Keratinocyte (primary cell): ENCODE measurements around the gene TAMALIN. TPM values are rescaled to one million over a fixed set of nuclear protein-coding genes. Genes with fewer than 3 reads are reported as not detected.
A peak's percentile ranks its signal among the peaks of the same experiment; 100 is the strongest.

Source experiments
- DNase-seq: peaks from one replicate; pipeline ENCODE4 v3.0.0-alpha.2; 2011; ENCODE audit warnings: low read depth, missing footprints, low spot score
- FAIRE-seq: peaks from 2 replicates; lab custom pipeline; 2011; peaks lifted over from hg19 to GRCh38; lab: Jason Lieb, UNC
- H2AFZ ChIP-seq: 2 replicates; pipeline ENCODE4 v1.6.0; 2012; ENCODE audit warnings: low read length, control low read depth, inconsistent platforms; ENCODE audit not compliant: control insufficient read depth
- H3K27ac ChIP-seq: 2 replicates; pipeline ENCODE4 v1.5.1; 2011; ENCODE audit warnings: low read length; ENCODE audit not compliant: control insufficient read depth, insufficient read depth
- H3K27me3 ChIP-seq: 3 replicates; pipeline ENCODE4 v1.6.0; 2011; ENCODE audit warnings: low read length; ENCODE audit not compliant: control insufficient read depth, insufficient read depth; ENCODE audit errors: extremely low read depth
- H3K36me3 ChIP-seq, 2 experiments: 2 replicates in 1 of 2; 3 replicates in 1 of 2; pipeline ENCODE4 v1.5.1; 2011; ENCODE audit warnings: low read length in 2 of 2, mild to moderate bottlenecking in 1 of 2; ENCODE audit not compliant: control insufficient read depth in 2 of 2, insufficient read depth in 2 of 2; ENCODE audit errors: extremely low read depth in 1 of 2
- H3K4me1 ChIP-seq: 3 replicates; pipeline ENCODE4 v1.5.1; 2011; ENCODE audit warnings: low read length; ENCODE audit not compliant: control insufficient read depth, insufficient read depth; ENCODE audit errors: extremely low read depth
- H3K4me2 ChIP-seq: 3 replicates; pipeline ENCODE4 v1.6.0; 2011; ENCODE audit warnings: low read depth, low read length; ENCODE audit not compliant: control insufficient read depth, insufficient read depth; ENCODE audit errors: extremely low read depth
- H3K4me3 ChIP-seq, 3 experiments: fragments of 200-600 bp in 1 of 3; sonication (generic) in 1 of 3; 2 replicates in 2 of 3; 3 replicates in 1 of 3; pipeline ENCODE4 v1.5.1; 2011 to 2016; ENCODE audit warnings: low read length in 3 of 3, mild to moderate bottlenecking in 3 of 3, control low read depth in 2 of 3, inconsistent platforms in 1 of 3, low read depth in 1 of 3, mixed read lengths in 1 of 3, mixed run types in 1 of 3, moderate library complexity in 1 of 3; ENCODE audit not compliant: control insufficient read depth in 2 of 3, insufficient read depth in 2 of 3; ENCODE audit errors: extremely low read depth in 1 of 3
- H3K79me2 ChIP-seq: 2 replicates; pipeline ENCODE4 v1.6.0; 2012; ENCODE audit warnings: low read length; ENCODE audit not compliant: control insufficient read depth, insufficient read depth
- H3K9ac ChIP-seq: 3 replicates; pipeline ENCODE4 v1.6.0; 2011; ENCODE audit warnings: low read length; ENCODE audit not compliant: control insufficient read depth, insufficient read depth; ENCODE audit errors: extremely low read depth
- H3K9me1 ChIP-seq: 3 replicates; pipeline ENCODE4 v1.6.0; 2011; ENCODE audit warnings: low read length; ENCODE audit not compliant: control insufficient read depth, insufficient read depth; ENCODE audit errors: extremely low read depth
- H3K9me3 ChIP-seq: 2 replicates; pipeline ENCODE4 v1.5.1; 2012; ENCODE audit warnings: low read depth, low read length; ENCODE audit not compliant: control insufficient read depth
- H4K20me1 ChIP-seq: 3 replicates; pipeline ENCODE4 v1.6.0; 2011; ENCODE audit warnings: low read length; ENCODE audit not compliant: control insufficient read depth, insufficient read depth; ENCODE audit errors: extremely low read depth
- EZH2 ChIP-seq: IDR thresholded peaks from one replicate; pipeline ENCODE4 v1.6.1; 2012; ENCODE audit warnings: inconsistent platforms, mild to moderate bottlenecking, low read length, moderate library complexity
- dilution Hi-C: fragments of 300-500 bp; cut with MboI; formaldehyde crosslinking; loops from one replicate; pipeline ENCODE4 v1.7.0; 2020; ENCODE audit warnings: low sequenced_read_pairs; ENCODE audit not compliant: extremely low pct_ligation_motif_present
- polyA plus RNA-seq, 5 experiments: library from polyadenylated mRNA; depleted of rRNA in 3 of 5; stranded (reverse) in 3 of 5; stranded (forward) in 1 of 5; unstranded in 1 of 5; fragments of >200 nt; gene quantifications; 1 replicate in 1 of 5; 2 replicates in 3 of 5; 3 replicates in 1 of 5; pipeline versions ENCODE4 v1.2.1 to v1.2.3, GENCODE V29; 2011 to 2012; ENCODE audit warnings: missing spikeins in 2 of 5, low read depth in 1 of 5, low replicate concordance in 1 of 5
- TF ChIP-seq, protein P1 (sequence below), 3 experiments: IDR thresholded peaks in 1 of 3; conservative IDR thresholded peaks in 1 of 3; optimal IDR thresholded peaks in 1 of 3; 2 replicates in 2 of 3; 3 replicates in 1 of 3; pipeline versions ENCODE3 to v1.5.1; 2011; ENCODE audit warnings: low read length in 3 of 3, mild to moderate bottlenecking in 3 of 3, moderate library complexity in 2 of 3, control low read depth in 1 of 3, inconsistent platforms in 1 of 3; ENCODE audit not compliant: insufficient read depth in 2 of 3; ENCODE audit errors: extremely low read depth in 1 of 3

The TAMALIN gene
- polyA plus RNA-seq, 1 donor (not counting 4 experiments of a cell fraction or from before 2014, with no cell fraction given): 0.54 TPM

DNA sequence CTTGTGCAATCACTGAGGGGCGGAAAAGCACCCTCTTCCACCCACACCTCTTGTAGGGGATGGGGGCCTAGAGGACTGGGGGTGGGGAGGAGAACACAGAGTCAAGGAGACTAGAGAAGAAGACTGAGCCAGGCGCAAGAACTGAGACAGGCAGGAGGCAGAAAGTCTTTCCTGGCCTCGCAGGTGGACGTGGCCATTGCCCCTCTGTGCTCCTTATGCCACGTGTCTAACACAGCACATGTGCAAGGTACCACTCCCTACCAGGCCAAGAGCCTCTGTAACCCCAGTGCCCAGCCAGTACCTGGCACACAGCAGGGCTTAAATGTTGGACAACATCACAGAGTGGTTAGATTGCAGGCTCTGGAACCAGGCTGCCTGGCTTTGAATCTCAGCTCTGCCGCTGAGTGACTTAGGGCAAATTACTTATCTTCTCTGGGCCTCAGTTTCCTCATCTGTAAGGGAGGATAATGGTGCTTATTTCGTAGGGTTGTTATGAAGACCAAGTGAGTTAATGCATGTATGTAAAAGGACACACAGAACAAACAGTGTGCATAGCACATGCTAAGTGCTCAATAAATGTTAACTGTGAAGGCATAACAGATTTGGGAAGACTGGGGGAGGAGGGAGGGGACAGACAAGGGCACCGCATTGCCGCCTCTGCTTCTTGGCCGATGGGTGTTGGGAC, 1.4 kb upstream of the TAMALIN start:
- peaks cover 3% of the 10 kb centered on the region for H3K9me1 ChIP-seq
- H3K9ac ChIP-seq: no peak overlapping the region
- FAIRE-seq: no peak
- no peaks in the 10 kb centered on the region for H3K36me3 ChIP-seq
- DNase-seq: no peak
- H3K27me3 ChIP-seq: peaks cover 28% of the 10 kb centered on the region
- H4K20me1 ChIP-seq: peaks cover 7% of the 10 kb centered on the region
- H2AFZ ChIP-seq: no peak overlapping the region
- dilution Hi-C loops: no loop called here
- no peak overlapping the region for H3K4me2 ChIP-seq
- H3K4me3 ChIP-seq: no peak overlapping the region
- no peak overlapping the region for H3K27ac ChIP-seq
- TF ChIP-seq EZH2: peak; percentile 2
- TF ChIP-seq, protein P1, sequence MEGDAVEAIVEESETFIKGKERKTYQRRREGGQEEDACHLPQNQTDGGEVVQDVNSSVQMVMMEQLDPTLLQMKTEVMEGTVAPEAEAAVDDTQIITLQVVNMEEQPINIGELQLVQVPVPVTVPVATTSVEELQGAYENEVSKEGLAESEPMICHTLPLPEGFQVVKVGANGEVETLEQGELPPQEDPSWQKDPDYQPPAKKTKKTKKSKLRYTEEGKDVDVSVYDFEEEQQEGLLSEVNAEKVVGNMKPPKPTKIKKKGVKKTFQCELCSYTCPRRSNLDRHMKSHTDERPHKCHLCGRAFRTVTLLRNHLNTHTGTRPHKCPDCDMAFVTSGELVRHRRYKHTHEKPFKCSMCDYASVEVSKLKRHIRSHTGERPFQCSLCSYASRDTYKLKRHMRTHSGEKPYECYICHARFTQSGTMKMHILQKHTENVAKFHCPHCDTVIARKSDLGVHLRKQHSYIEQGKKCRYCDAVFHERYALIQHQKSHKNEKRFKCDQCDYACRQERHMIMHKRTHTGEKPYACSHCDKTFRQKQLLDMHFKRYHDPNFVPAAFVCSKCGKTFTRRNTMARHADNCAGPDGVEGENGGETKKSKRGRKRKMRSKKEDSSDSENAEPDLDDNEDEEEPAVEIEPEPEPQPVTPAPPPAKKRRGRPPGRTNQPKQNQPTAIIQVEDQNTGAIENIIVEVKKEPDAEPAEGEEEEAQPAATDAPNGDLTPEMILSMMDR (optimal IDR thresholded peaks at IDR 0.05 in 1 of 3, IDR thresholded peaks at IDR 0.05 in 1 of 3, conservative IDR thresholded peaks at IDR 0.05 in 1 of 3; ENCODE audit: extremely low read depth in 1 of 3, insufficient read depth in 2 of 3, low read length in 3 of 3): no peak
- H3K4me1 ChIP-seq: peaks cover 3% of the 10 kb centered on the region
- no peaks in the 10 kb centered on the region for H3K9me3 ChIP-seq
- H3K79me2 ChIP-seq: no peaks in the 10 kb centered on the region

DNA sequence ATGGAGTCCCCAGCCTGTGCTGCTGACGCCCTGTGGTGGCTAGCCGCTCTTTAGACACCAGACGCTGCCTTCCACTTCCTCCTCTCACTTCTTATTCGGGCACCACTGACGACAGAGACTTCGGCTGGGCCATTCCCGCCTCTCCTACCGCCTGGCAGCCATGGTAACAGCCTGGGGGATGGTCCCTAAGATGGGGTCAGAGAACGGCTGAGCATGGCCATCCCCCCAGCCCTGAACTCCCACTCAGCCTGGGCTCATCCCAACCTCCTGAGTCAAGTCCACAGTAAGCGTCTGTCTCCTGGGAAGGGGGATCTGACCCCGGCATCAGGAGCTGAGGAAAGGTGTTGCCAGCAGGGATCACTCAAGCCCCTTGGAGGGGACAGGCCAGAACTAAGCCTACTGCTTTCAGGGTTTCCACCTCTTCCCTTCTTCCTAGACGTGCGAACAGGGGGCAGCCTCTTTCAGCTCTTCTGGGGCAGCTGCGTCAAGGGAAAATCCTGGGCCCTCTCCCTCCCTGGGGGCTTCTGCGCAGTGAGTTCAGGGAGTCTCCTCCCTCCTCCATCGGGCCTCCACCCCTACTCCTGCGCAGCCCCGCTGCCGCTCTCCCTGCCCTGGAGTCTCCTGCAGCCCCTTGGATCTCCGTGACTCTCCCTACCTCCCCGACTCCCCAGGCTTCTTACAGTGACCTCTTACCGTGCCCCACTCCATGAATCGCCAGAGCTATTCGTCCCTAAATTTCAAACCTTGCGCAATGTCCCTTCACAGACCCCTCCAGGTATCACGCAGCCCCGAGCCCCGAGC, 643 bp upstream of the TAMALIN start:
- no peak for FAIRE-seq
- Histone ChIP-seq H3K9ac (no peak overlapping the region), H3K27ac (no peak overlapping the region), H3K4me3 (peak overlapping the region in 1 of 3 experiments; percentile 29), H3K4me1 (peaks cover 3% of the 10 kb centered on the region), H3K36me3 (no peaks in the 10 kb centered on the region), H3K27me3 (peaks cover 28% of the 10 kb centered on the region), H4K20me1 (peaks cover 7% of the 10 kb centered on the region), H3K4me2 (peak overlapping the region; percentile 32), H3K9me3 (no peaks in the 10 kb centered on the region), H2AFZ (no peak overlapping the region), H3K9me1 (peaks cover 3% of the 10 kb centered on the region), H3K79me2 (no peaks in the 10 kb centered on the region)
- no peak for DNase-seq
- TF ChIP-seq, protein P1 (optimal IDR thresholded peaks at IDR 0.05 in 1 of 3, IDR thresholded peaks at IDR 0.05 in 1 of 3, conservative IDR thresholded peaks at IDR 0.05 in 1 of 3; ENCODE audit: extremely low read depth in 1 of 3, insufficient read depth in 2 of 3, low read length in 3 of 3): no peak
- peak; percentile 83 for TF ChIP-seq EZH2
- dilution Hi-C loops: no loop called here
